ENCODE data around the gene DLGAP3. TPM values are rescaled to one million over a fixed set of nuclear protein-coding genes. Genes with fewer than 3 reads are reported as not detected.
A peak's percentile ranks its signal among the peaks of the same experiment; 100 is the strongest.
"Not testable (repeated sequence)": the region's sequence is repeated elsewhere in the genome, so short reads cannot be mapped to it uniquely, and the experiment has no call there.

Gene DLGAP3
- total RNA-seq, 1 donor from 2014 or later, result not detected

DNA sequence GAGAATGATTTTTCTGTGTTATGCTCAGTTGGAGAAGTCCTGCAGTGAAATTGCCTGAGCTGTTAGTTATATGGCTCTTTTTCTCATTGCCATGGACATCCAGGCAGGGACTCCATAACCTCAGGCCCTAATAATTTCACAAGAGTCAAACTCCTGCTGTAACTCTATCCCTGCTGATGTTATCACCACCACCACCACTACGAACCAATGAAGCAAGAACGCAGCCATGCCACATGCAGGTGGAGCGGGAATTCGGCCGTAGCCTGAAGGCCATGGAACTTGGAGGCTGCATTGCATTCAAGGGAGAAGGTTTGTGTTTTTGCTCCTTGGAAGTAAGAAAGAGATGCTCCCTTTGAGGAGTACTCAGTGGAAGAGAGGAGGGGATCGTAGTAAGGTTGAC lies 16.8 kb upstream of the DLGAP3 start:
- DNase-seq (ENCODE audit: extremely low spot score in 2 of 2), result no peak
- intact Hi-C loops (cut with DNase I), result no loop called here
- H3K36me3 ChIP-seq, result no peaks in the 10 kb centered on the region
- H3K4me3 ChIP-seq, result no peak overlapping the region
- no peak overlapping the region for H3K27ac ChIP-seq
- TF ChIP-seq POLR2A (IDR thresholded peaks at IDR 0.05) (no peak), POLR2AphosphoS5 (IDR thresholded peaks at IDR 0.05; ENCODE audit: insufficient read depth in 1 of 2, low read depth in 1 of 2) (no peak)
- TF ChIP-seq, protein P1, sequence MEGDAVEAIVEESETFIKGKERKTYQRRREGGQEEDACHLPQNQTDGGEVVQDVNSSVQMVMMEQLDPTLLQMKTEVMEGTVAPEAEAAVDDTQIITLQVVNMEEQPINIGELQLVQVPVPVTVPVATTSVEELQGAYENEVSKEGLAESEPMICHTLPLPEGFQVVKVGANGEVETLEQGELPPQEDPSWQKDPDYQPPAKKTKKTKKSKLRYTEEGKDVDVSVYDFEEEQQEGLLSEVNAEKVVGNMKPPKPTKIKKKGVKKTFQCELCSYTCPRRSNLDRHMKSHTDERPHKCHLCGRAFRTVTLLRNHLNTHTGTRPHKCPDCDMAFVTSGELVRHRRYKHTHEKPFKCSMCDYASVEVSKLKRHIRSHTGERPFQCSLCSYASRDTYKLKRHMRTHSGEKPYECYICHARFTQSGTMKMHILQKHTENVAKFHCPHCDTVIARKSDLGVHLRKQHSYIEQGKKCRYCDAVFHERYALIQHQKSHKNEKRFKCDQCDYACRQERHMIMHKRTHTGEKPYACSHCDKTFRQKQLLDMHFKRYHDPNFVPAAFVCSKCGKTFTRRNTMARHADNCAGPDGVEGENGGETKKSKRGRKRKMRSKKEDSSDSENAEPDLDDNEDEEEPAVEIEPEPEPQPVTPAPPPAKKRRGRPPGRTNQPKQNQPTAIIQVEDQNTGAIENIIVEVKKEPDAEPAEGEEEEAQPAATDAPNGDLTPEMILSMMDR (IDR thresholded peaks at IDR 0.05), result no peak
- H3K27me3 ChIP-seq, result no peaks in the 10 kb centered on the region
- H3K9me3 ChIP-seq, result no peaks in the 10 kb centered on the region
- H3K4me1 ChIP-seq, result no peaks in the 10 kb centered on the region

DNA sequence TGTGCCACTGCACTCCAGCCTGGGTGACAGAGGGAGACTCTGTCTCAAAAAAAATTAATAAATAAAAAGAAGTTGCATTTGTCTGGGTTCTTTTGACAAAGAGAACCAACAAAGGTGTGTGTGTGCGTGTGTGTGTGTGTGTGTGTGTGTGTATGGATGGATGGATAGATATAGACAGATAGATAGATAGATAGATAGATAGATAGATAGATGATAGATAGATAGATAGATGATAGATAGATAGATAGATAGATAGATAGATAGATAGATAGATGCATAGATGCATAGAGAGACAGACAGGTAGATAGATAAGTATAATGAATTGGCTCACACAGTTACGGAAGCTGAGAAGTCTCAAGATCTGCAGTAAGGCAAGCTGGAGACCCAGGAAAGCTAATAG lies 12.3 kb upstream of the DLGAP3 start:
- H3K4me3 ChIP-seq; H3K27me3 ChIP-seq; H3K36me3 ChIP-seq; H3K9me3 ChIP-seq; DNase-seq (ENCODE audit: extremely low spot score in 2 of 2); intact Hi-C loops (cut with DNase I); H3K27ac ChIP-seq; H3K4me1 ChIP-seq: not testable (repeated sequence)

- DNase-seq (ENCODE audit: extremely low spot score in 2 of 2), result peak in 1 of 2 donors; percentile 56
- H3K27me3 ChIP-seq, result peaks cover 12% of the 10 kb centered on the region
- intact Hi-C loops (cut with DNase I), result no loop called here
- H3K36me3 ChIP-seq, result no peaks in the 10 kb centered on the region
- H3K4me3 ChIP-seq, result no peak overlapping the region
- H3K4me1 ChIP-seq, result peaks cover 14% of the 10 kb centered on the region
- TF ChIP-seq POLR2AphosphoS5 (IDR thresholded peaks at IDR 0.05; ENCODE audit: insufficient read depth in 1 of 2, low read depth in 1 of 2) (no peak), POLR2A (IDR thresholded peaks at IDR 0.05) (no peak)
- TF ChIP-seq, protein P1 (IDR thresholded peaks at IDR 0.05), result no peak
- no peaks in the 10 kb centered on the region for H3K9me3 ChIP-seq
- no peak overlapping the region for H3K27ac ChIP-seq
Observed at GRCh38 chr1:34930702-34931071, 1.2 kb upstream of the DLGAP3 start.

- H3K27me3 ChIP-seq, result peaks cover 12% of the 10 kb centered on the region
- H3K36me3 ChIP-seq, result no peaks in the 10 kb centered on the region
- peaks cover 14% of the 10 kb centered on the region for H3K4me1 ChIP-seq
- H3K4me3 ChIP-seq, result peak overlapping the region; percentile 28 to 50
- TF ChIP-seq POLR2AphosphoS5 (IDR thresholded peaks at IDR 0.05; ENCODE audit: insufficient read depth in 1 of 2, low read depth in 1 of 2) (no peak), POLR2A (IDR thresholded peaks at IDR 0.05) (no peak)
- TF ChIP-seq, protein P1 (IDR thresholded peaks at IDR 0.05), result no peak
- H3K27ac ChIP-seq, result no peak overlapping the region
- DNase-seq (ENCODE audit: extremely low spot score in 2 of 2), result peak in 1 of 2 donors; percentile 60
- intact Hi-C loops (cut with DNase I), result no loop called here
- no peaks in the 10 kb centered on the region for H3K9me3 ChIP-seq
Observed at GRCh38 chr1:34929853-34930701, 627 bp upstream of the DLGAP3 start.

GRCh38 chr1:34928699-34929496 lies 552 bp downstream of the DLGAP3 start:
- no peaks in the 10 kb centered on the region for H3K36me3 ChIP-seq
- peak in 1 of 2 donors; percentile 32 for DNase-seq (ENCODE audit: extremely low spot score in 2 of 2)
- no peaks in the 10 kb centered on the region for H3K9me3 ChIP-seq
- TF ChIP-seq POLR2A (IDR thresholded peaks at IDR 0.05) (no peak), POLR2AphosphoS5 (IDR thresholded peaks at IDR 0.05; ENCODE audit: insufficient read depth in 1 of 2, low read depth in 1 of 2) (no peak)
- TF ChIP-seq, protein P1 (IDR thresholded peaks at IDR 0.05), result no peak
- H3K4me1 ChIP-seq, result peaks cover 14% of the 10 kb centered on the region
- H3K27me3 ChIP-seq, result peaks cover 12% of the 10 kb centered on the region
- H3K4me3 ChIP-seq, result peak overlapping the region; percentile 28 to 50
- intact Hi-C loops (cut with DNase I), result no loop called here
- H3K27ac ChIP-seq, result no peak overlapping the region
